H1 (cell line): ENCODE data around the gene GUCY1B1. TPM values are rescaled to one million over a fixed set of nuclear protein-coding genes. Genes with fewer than 3 reads are reported as not detected.

Experiments
- CTCF ChIA-PET: fragments of 300-600 bp; sonication (Branson Sonifier 250); formaldehyde crosslinking; loops from one replicate; lab custom pipeline; 2021; ENCODE audit not compliant: partially characterized antibody; lab: Charles Lee
- POLR2A ChIA-PET: fragments of 300-600 bp; sonication (Branson Sonifier 250); formaldehyde crosslinking; loops from one replicate; lab custom pipeline; 2021; ENCODE audit warnings: inconsistent platforms; ENCODE audit not compliant: partially characterized antibody; lab: Charles Lee
- DNase-seq, 2 experiments: peaks; one replicate each; pipeline versions ENCODE4 v3.0.0 to v3.0.0-alpha.2; 2010 to 2022; ENCODE audit warnings: low spot score in 2 of 2, low read depth in 1 of 2, mixed read lengths in 1 of 2
- FAIRE-seq: peaks from 2 replicates; lab custom pipeline; 2011; peaks lifted over from hg19 to GRCh38; lab: Jason Lieb, UNC
- H2AFZ ChIP-seq: 2 replicates; pipeline ENCODE4 v1.8.1; 2012; ENCODE audit warnings: low read length, inconsistent platforms
- H2AK5ac ChIP-seq: 2 replicates; pipeline ENCODE4 v1.6.1; 2013; ENCODE audit warnings: low read depth, low read length
- H2BK120ac ChIP-seq: replicated peaks from 2 replicates; pipeline ENCODE3; 2013; ENCODE audit warnings: low read depth, low read length, inconsistent platforms
- H2BK12ac ChIP-seq: 2 replicates; pipeline ENCODE4 v1.6.1; 2013; ENCODE audit warnings: low read depth, low read length
- H2BK15ac ChIP-seq: 2 replicates; pipeline ENCODE4 v1.6.1; 2013; ENCODE audit warnings: low read length
- H2BK20ac ChIP-seq: 2 replicates; pipeline ENCODE4 v1.6.1; 2013; ENCODE audit warnings: low read length
- H2BK5ac ChIP-seq: 2 replicates; pipeline ENCODE4 v1.6.1; 2013; ENCODE audit warnings: low read depth, low read length
- H3K14ac ChIP-seq: 2 replicates; pipeline ENCODE4 v1.6.1; 2013; ENCODE audit warnings: inconsistent platforms; ENCODE audit not compliant: insufficient read length
- H3K18ac ChIP-seq: 2 replicates; pipeline ENCODE4 v1.6.1; 2013; ENCODE audit warnings: low read length; ENCODE audit errors: extremely low read depth
- H3K23ac ChIP-seq: 2 replicates; pipeline ENCODE4 v1.6.1; 2013; ENCODE audit warnings: inconsistent platforms; ENCODE audit not compliant: insufficient read length
- H3K23me2 ChIP-seq: 2 replicates; pipeline ENCODE4 v1.6.1; 2013; ENCODE audit warnings: low read depth, low read length
- H3K27ac ChIP-seq: 2 replicates; pipeline ENCODE4 v1.6.1; 2011; ENCODE audit warnings: low read depth, low read length, inconsistent platforms
- H3K27me3 ChIP-seq, 4 experiments: replicated peaks in 1 of 4; 1 replicate in 1 of 4; 2 replicates in 3 of 4; pipeline versions ENCODE4 v1.6.1 to v1.8.1; 2011 to 2013; ENCODE audit warnings: low read length in 3 of 4, mild to moderate bottlenecking in 3 of 4, inconsistent platforms in 2 of 4, mixed read lengths in 2 of 4, moderate library complexity in 1 of 4; ENCODE audit not compliant: control insufficient read depth in 3 of 4, insufficient read depth in 3 of 4; ENCODE audit errors: extremely low read depth in 1 of 4
- H3K36me3 ChIP-seq, 4 experiments: 2 replicates each; pipeline versions ENCODE4 v1.6.1 to v1.8.1; 2011 to 2013; ENCODE audit warnings: mild to moderate bottlenecking in 4 of 4, low read length in 3 of 4, moderate library complexity in 2 of 4, control low read depth in 1 of 4, inconsistent platforms in 1 of 4; ENCODE audit not compliant: insufficient read depth in 4 of 4, control insufficient read depth in 2 of 4
- H3K4ac ChIP-seq: replicated peaks from 2 replicates; pipeline ENCODE3; 2013; ENCODE audit warnings: low read length, low read depth, mixed read lengths, inconsistent platforms; ENCODE audit not compliant: insufficient read length
- H3K4me1 ChIP-seq, 4 experiments: replicated peaks in 1 of 4; 1 replicate in 1 of 4; 2 replicates in 3 of 4; pipeline versions ENCODE4 v1.6.1 to v1.8.1; 2011 to 2013; ENCODE audit warnings: low read length in 3 of 4, inconsistent platforms in 2 of 4, mixed read lengths in 1 of 4; ENCODE audit not compliant: insufficient read depth in 4 of 4, control insufficient read depth in 3 of 4
- H3K4me2 ChIP-seq, 2 experiments: 2 replicates each; pipeline versions ENCODE4 v1.6.1 to v1.8.1; 2011 to 2013; ENCODE audit warnings: low read depth in 2 of 2, low read length in 2 of 2, control low read depth in 1 of 2, inconsistent platforms in 1 of 2, mild to moderate bottlenecking in 1 of 2; ENCODE audit not compliant: insufficient read depth in 1 of 2
- H3K4me3 ChIP-seq, 4 experiments: fragments of 200-600, 300-600 bp in 1 of 4; sonication (generic), shearing (Covaris generic), sonication (Bioruptor Twin) in 1 of 4; 2 replicates each; pipeline versions ENCODE4 v1.5.1 to v1.8.1; 2011 to 2016; ENCODE audit warnings: low read length in 4 of 4, low read depth in 3 of 4, control low read depth in 2 of 4, inconsistent platforms in 2 of 4, mild to moderate bottlenecking in 2 of 4, mixed read lengths in 1 of 4, moderate library complexity in 1 of 4; ENCODE audit not compliant: insufficient read depth in 2 of 4; ENCODE audit errors: extremely low read depth in 1 of 4
- H3K56ac ChIP-seq: replicated peaks from 2 replicates; pipeline ENCODE3; 2013; ENCODE audit warnings: low read depth, mild to moderate bottlenecking, mixed read lengths, low read length, inconsistent platforms; ENCODE audit not compliant: insufficient read length
- H3K79me1 ChIP-seq: 2 replicates; pipeline ENCODE4 v1.6.1; 2013; ENCODE audit warnings: low read depth, low read length, control low read depth
- H3K79me2 ChIP-seq, 2 experiments: 2 replicates each; pipeline versions ENCODE4 v1.6.1 to v1.8.1; 2012 to 2013; ENCODE audit warnings: low read length in 2 of 2, mild to moderate bottlenecking in 2 of 2, inconsistent platforms in 1 of 2; ENCODE audit not compliant: insufficient read depth in 2 of 2, control insufficient read depth in 1 of 2
- H3K9ac ChIP-seq, 4 experiments: replicated peaks in 1 of 4; 1 replicate in 1 of 4; 2 replicates in 3 of 4; pipeline versions ENCODE4 v1.6.1 to v1.8.1; 2011 to 2013; ENCODE audit warnings: low read depth in 3 of 4, low read length in 3 of 4, control low read depth in 2 of 4, mild to moderate bottlenecking in 2 of 4, moderate library complexity in 2 of 4, inconsistent platforms in 1 of 4; ENCODE audit errors: extremely low read depth in 1 of 4
- H3K9me3 ChIP-seq, 2 experiments: 2 replicates each; pipeline versions ENCODE4 v1.6.1 to v1.8.1; 2012 to 2013; ENCODE audit warnings: mild to moderate bottlenecking in 2 of 2, moderate library complexity in 2 of 2, control low read depth in 1 of 2, inconsistent platforms in 1 of 2, low read depth in 1 of 2, low read length in 1 of 2, mixed read lengths in 1 of 2; ENCODE audit not compliant: insufficient read depth in 2 of 2
- H4K20me1 ChIP-seq, 2 experiments: replicated peaks in 1 of 2; 2 replicates each; pipeline versions ENCODE3 to v1.8.1; 2011 to 2013; ENCODE audit warnings: inconsistent platforms in 2 of 2, low read length in 2 of 2, mild to moderate bottlenecking in 1 of 2; ENCODE audit not compliant: insufficient read depth in 2 of 2, control insufficient read depth in 1 of 2
- H4K5ac ChIP-seq: 2 replicates; pipeline ENCODE4 v1.6.1; 2013; ENCODE audit warnings: low read length, low read depth, mixed read lengths, inconsistent platforms; ENCODE audit not compliant: insufficient read length
- H4K8ac ChIP-seq: 2 replicates; pipeline ENCODE4 v1.8.0; 2013; ENCODE audit warnings: mild to moderate bottlenecking, moderate library complexity, low read length, inconsistent platforms; ENCODE audit not compliant: insufficient read depth; ENCODE audit errors: extremely low read depth
- H4K91ac ChIP-seq: replicated peaks from 2 replicates; pipeline ENCODE3; 2013; ENCODE audit warnings: low read length, mixed read lengths, inconsistent platforms; ENCODE audit not compliant: insufficient read length
- CBX5 ChIP-seq: fragments of 300-800, 300-1000 bp; sonication (generic); IDR thresholded peaks from 2 replicates; pipeline ENCODE4 v1.7.1; 2016; ENCODE audit warnings: antibody characterized with exemption, low read length, low read depth
- CREB1 ChIP-seq: IDR thresholded peaks from 2 replicates; pipeline ENCODE4 v1.6.1; 2012; ENCODE audit warnings: inconsistent platforms
- CTBP2 ChIP-seq: IDR thresholded peaks from 2 replicates; pipeline ENCODE4 v1.7.0; 2011; ENCODE audit warnings: borderline replicate concordance, mild to moderate bottlenecking, moderate library complexity, mixed read lengths, low read length; ENCODE audit not compliant: insufficient read depth, insufficient read length
- EGR1 ChIP-seq: IDR thresholded peaks from 2 replicates; pipeline ENCODE4 v1.6.1; 2011; ENCODE audit warnings: low read depth, low read length, borderline replicate concordance
- EZH2 ChIP-seq: fragments of 200-600 bp; sonication (generic); IDR thresholded peaks from 2 replicates; pipeline ENCODE4 v1.7.1; 2012; ENCODE audit warnings: low read depth, mild to moderate bottlenecking, moderate library complexity, low read length, inconsistent platforms; ENCODE audit not compliant: severe bottlenecking
- GTF2F1 ChIP-seq: IDR thresholded peaks from 2 replicates; pipeline ENCODE4 v1.6.1; 2012; ENCODE audit warnings: low read depth, low read length, improper control_type of control experiment, borderline replicate concordance
- KDM4A ChIP-seq: IDR thresholded peaks from one replicate; pipeline ENCODE4 v1.7.1; 2012; ENCODE audit warnings: low read depth, mild to moderate bottlenecking, moderate library complexity, low read length, inconsistent platforms; ENCODE audit not compliant: severe bottlenecking
- KDM5A ChIP-seq: fragments of 200-600 bp; IDR thresholded peaks from 2 replicates; pipeline ENCODE4 v1.7.1; 2012; ENCODE audit warnings: mild to moderate bottlenecking, low read length, inconsistent platforms, mixed read lengths
- MAFK ChIP-seq: IDR thresholded peaks from 2 replicates; pipeline ENCODE4 v1.6.1; 2012; ENCODE audit warnings: low read depth, mild to moderate bottlenecking, improper control_type of control experiment, low read length
- SIRT6 ChIP-seq: IDR thresholded peaks from one replicate; pipeline ENCODE4 v1.7.1; 2012; ENCODE audit warnings: low read length, inconsistent platforms
- SP1 ChIP-seq: IDR thresholded peaks from 2 replicates; pipeline ENCODE4 v1.6.1; 2011; ENCODE audit warnings: low read depth, low read length
- TAF1 ChIP-seq: IDR thresholded peaks from 2 replicates; pipeline ENCODE4 v1.6.1; 2011; ENCODE audit warnings: mild to moderate bottlenecking, low read depth, low read length
- WGBS, 2 experiments: shearing (Covaris generic) in 1 of 2; methylation state at CpG; one replicate each; pipeline versions ENCODE4 v1.1.6 to v1.1.7; 2013 to 2015; ENCODE audit warnings: low lambda C conversion rate in 2 of 2, mixed read lengths in 2 of 2, inconsistent platforms in 1 of 2, low coverage in 1 of 2, missing lambda C conversion rate in 1 of 2; ENCODE audit not compliant: insufficient replicate concordance in 2 of 2, insufficient coverage in 1 of 2, insufficient read length in 1 of 2; ENCODE audit errors: extremely low coverage in 1 of 2, missing lambda C conversion rate in 1 of 2; 5-methylcytosine and 5-hydroxymethylcytosine counted together
- polyA plus RNA-seq, 7 experiments: library from polyadenylated mRNA; depleted of rRNA in 3 of 7; stranded (reverse) in 5 of 7; unstranded in 2 of 7; fragments of >200 nt in 5 of 7; fragments of 200-250 nt in 2 of 7; gene quantifications; 1 replicate in 5 of 7; 2 replicates in 1 of 7; 4 replicates in 1 of 7; pipeline versions ENCODE4 v1.2.1 to v1.2.3, GENCODE V29; 2011 to 2013; ENCODE audit warnings: missing spikeins in 2 of 7, mixed read lengths in 2 of 7
- total RNA-seq: library from RNA; stranded (reverse); fragmentation: NEBNext Ultra II Directional; extraction: Animal tissue kit (Norgen Biotek cat#: 25700); gene quantifications from 2 replicates; pipeline ENCODE4 v1.2.1, GENCODE V29; 2021
- TF ChIP-seq, protein P1 (sequence below), 3 experiments: IDR thresholded peaks; 1 replicate in 2 of 3; 2 replicates in 1 of 3; pipeline versions ENCODE4 v1.5.1 to v1.6.1; 2011; ENCODE audit warnings: low read length in 3 of 3, mild to moderate bottlenecking in 3 of 3, inconsistent platforms in 2 of 3, low read depth in 1 of 3, moderate library complexity in 1 of 3; ENCODE audit not compliant: insufficient read depth in 1 of 3; ENCODE audit errors: control extremely low read depth in 1 of 3

GUCY1B1 gene
- total and polyA plus RNA-seq, 2 of the 8 experiments (the other 6 are each of a cell fraction or from before 2014, with no cell fraction given) = 1.5 to 2.9 TPM

DNA sequence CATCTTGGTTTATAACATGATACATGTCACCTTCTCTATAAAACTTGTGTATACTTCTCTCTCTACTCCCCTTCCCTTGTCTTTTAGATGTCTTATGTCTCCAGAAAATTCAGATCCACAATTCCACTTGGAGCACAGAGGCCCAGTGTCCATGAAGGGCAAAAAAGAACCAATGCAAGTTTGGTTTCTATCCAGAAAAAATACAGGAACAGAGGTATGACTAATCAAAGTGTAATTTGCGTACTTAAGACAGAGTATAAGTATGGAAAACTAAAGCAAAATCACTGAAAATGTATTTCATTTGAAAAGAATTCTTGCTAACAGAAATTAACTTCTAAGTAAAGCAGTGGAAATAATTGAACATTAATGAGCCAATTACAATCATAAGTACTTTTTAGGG, 46.2 kb downstream of the GUCY1B1 start:
- Histone ChIP-seq H3K56ac (no peak overlapping the region), H3K4ac (no peak overlapping the region), H2BK20ac (no peak overlapping the region), H4K91ac (no peak overlapping the region), H2BK12ac (no peak overlapping the region), H2AFZ (no peak overlapping the region), H3K23me2 (no peaks in the 10 kb centered on the region), H3K23ac (no peak overlapping the region), H2BK5ac (no peak overlapping the region), H3K14ac (no peak overlapping the region), H3K4me2 (no peak overlapping the region), H2AK5ac (no peak overlapping the region), H3K4me1 (no peaks in the 10 kb centered on the region), H2BK120ac (no peak overlapping the region), H4K8ac (no peak overlapping the region), H3K9ac (no peak overlapping the region), H3K27me3 (no peaks in the 10 kb centered on the region), H3K27ac (no peak overlapping the region), H4K5ac (no peak overlapping the region), H3K36me3 (no peaks in the 10 kb centered on the region), H2BK15ac (no peak overlapping the region), H3K79me2 (no peaks in the 10 kb centered on the region), H3K4me3 (no peak overlapping the region), H3K9me3 (no peaks in the 10 kb centered on the region), H3K18ac (no peak overlapping the region), H4K20me1 (no peaks in the 10 kb centered on the region), H3K79me1 (no peaks in the 10 kb centered on the region)
- no peak for DNase-seq
- WGBS, 2 experiments = 92% methylated on average over 1 of the region's 1 CpG; no CpG with 5 or more reads in 1 of the 2 experiments
- ChIA-PET POLR2A (no interaction called here), CTCF (interaction anchor here (0.6 kb wide), 1 partner anchor 18 kb away, joined by 3 read pairs; no protein-coding TSS in a partner anchor)
- FAIRE-seq = no peak
- TF ChIP-seq EZH2 (no peak), CREB1 (no peak), GTF2F1 (no peak), MAFK (no peak), KDM4A (no peak), CBX5 (no peak), SIRT6 (no peak), EGR1 (no peak), TAF1 (no peak), SP1 (no peak), KDM5A (no peak), CTBP2 (no peak)
- TF ChIP-seq, protein P1, sequence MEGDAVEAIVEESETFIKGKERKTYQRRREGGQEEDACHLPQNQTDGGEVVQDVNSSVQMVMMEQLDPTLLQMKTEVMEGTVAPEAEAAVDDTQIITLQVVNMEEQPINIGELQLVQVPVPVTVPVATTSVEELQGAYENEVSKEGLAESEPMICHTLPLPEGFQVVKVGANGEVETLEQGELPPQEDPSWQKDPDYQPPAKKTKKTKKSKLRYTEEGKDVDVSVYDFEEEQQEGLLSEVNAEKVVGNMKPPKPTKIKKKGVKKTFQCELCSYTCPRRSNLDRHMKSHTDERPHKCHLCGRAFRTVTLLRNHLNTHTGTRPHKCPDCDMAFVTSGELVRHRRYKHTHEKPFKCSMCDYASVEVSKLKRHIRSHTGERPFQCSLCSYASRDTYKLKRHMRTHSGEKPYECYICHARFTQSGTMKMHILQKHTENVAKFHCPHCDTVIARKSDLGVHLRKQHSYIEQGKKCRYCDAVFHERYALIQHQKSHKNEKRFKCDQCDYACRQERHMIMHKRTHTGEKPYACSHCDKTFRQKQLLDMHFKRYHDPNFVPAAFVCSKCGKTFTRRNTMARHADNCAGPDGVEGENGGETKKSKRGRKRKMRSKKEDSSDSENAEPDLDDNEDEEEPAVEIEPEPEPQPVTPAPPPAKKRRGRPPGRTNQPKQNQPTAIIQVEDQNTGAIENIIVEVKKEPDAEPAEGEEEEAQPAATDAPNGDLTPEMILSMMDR (IDR thresholded peaks at IDR 0.05; ENCODE audit: control extremely low read depth in 1 of 3, insufficient read depth in 1 of 3, low read depth in 1 of 3, low read length in 3 of 3) = no peak
